T-helper 1 cell treated with Interleukin-12 subunit alpha and Interleukin-12 subunit beta and Interleukin-4 antibody, amounts not matched to agents 30 ng/mL and 1 ng/mL, for 36 hours (primary cell): ENCODE data around the gene PSMD14. TPM values are rescaled to one million over a fixed set of nuclear protein-coding genes. Genes with fewer than 3 reads are reported as not detected.

Source experiments
- intact Hi-C: fragments of 100-400 bp; cut with micrococcal nuclease; formaldehyde crosslinking; loops from one replicate; pipeline ENCODE4 v1.15.1; 2024
- total RNA-seq: library from RNA; stranded (reverse); gene quantifications from 2 replicates; pipeline ENCODE4 v1.2.3, GENCODE V29; 2022

Gene PSMD14
- total RNA-seq, 1 donor from 2014 or later, result 80.7 TPM

DNA sequence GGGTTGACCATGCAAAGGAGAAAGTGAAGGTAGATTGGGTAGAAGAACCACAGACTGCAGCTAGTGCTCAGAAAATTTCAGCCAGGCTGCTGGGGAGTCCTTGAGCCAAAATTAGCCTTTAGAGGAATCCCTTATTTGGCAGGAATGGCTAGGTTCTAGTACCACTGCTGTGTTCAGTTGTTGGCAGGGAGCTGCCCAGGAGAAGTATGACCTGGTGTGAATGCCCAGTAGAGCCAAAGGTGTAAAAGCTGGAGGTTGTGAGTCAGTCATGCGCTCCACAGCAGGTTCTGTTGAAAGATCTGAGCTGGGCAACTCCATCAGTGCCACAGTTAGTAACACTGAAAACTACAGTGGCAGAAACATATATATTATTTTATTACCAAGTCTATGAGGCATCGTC, 71.5 kb downstream of the PSMD14 start:
- intact Hi-C loops, result loop anchor here (5.0 to 10.0 kb wide), 5 partner anchors 33 to 1665 kb away; partner anchors contain the start of genes IFIH1, MARCHF7 and TANK

DNA sequence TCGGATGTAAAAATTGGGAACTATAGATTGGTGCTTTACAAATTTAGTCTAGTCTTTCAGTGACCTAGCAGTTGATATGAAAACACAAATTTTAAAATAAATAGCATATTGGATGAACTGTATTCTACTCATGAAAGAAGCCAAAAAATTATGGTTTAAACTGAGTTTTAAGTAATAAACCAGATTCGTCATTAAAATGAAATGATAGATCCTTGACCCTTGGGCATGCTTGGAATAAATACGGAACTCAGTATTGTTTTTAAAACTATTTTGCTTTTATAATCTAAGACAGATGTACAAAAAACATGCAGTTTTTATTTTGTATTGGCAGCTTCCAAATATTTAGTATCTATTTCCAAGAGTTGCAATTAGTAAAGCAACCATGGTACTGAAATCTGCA, 73.3 kb downstream of the PSMD14 start:
- intact Hi-C loops, result loop anchor here (10.0 kb wide), 4 partner anchors 217 to 1667 kb away; partner anchors contain the start of genes IFIH1, MARCHF7 and TANK

DNA sequence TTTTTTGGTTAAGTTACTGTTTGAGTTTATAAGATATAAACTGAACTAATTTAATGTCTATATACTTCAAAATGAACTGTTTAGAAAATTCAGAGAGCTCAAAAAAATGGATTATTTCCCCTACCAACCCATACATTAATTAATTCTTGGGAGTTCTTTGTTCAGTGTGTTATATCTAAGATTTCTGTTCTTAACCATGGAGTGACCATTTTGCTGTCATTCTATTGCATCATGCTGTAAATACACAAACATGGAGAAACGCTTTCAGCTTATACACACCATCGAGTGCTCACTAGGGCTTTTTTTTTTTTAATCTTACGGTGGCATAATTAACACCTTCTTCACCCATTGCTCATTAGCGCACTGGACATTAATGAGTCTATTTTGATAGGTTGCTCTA, 74.5 kb downstream of the PSMD14 start:
- intact Hi-C loops, result loop anchor here (10.0 kb wide), 4 partner anchors 218 to 1668 kb away; partner anchors contain the start of genes IFIH1, MARCHF7 and TANK

- intact Hi-C loops, result loop anchor here (1.0 to 10.0 kb wide), 7 partner anchors 77 to 1670 kb away; partner anchors contain the start of genes IFIH1, MARCHF7, PSMD14 and TANK
Measured at GRCh38 chr2:161384864-161385263, 76.6 kb downstream of the PSMD14 start.

DNA sequence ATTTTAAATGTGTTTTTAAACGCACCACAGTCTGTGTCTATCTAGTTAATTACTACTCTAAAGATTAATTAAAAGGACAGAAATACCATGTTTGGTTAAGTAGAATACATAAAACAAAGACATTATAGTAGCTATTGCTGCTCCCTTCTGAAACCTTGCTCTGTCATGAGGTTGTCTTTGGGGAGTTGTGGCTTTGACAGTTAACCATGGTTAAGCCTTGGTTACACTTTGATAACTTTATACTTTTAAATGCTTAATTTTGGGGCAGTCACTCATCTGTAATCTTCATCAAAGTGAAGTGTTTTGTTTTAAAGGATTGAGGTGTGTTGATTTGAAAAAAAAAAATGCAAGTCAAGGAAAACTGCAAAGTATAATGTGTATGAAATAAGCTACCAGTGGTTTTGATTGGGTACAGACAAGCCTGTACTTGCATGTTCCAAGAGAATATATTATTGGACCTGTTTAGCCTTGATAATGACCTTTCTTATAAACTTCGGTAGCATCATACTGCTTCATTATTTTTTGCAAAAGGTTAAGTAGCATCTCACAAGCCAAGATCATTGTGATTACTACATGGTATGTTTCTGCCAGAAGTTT, 78.1 kb downstream of the PSMD14 start:
- intact Hi-C loops, result loop anchor here (5.0 to 10.0 kb wide), 5 partner anchors 222 to 1672 kb away; partner anchors contain the start of genes IFIH1, MARCHF7 and TANK

- intact Hi-C loops, result loop anchor here (5.0 to 10.0 kb wide), 5 partner anchors 223 to 1673 kb away; partner anchors contain the start of genes IFIH1, MARCHF7 and TANK
Measured at GRCh38 chr2:161388146-161388779, 80.0 kb downstream of the PSMD14 start.

GRCh38 chr2:161391737-161392506, 83.7 kb downstream of the PSMD14 start:
- intact Hi-C loops, result no loop called here

DNA sequence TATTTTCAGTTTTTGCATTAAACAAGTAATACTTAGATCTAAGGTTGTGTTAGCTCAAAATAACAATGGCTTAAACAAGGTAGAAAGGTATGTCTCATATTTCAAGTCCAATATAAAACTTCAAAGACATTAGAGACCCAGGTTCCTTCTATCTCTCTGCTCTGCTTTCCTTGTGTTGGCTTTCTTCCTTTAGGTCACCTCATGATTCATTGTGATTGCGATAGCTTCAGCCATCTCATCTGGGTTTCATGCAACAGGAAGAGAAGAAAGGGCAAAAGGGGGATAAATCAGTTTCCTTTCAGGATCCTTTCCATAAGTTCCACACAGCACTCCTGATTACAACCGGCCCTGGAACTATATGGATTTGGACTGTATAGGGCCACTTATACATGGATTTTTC, 91.9 kb downstream of the PSMD14 start:
- intact Hi-C loops, result no loop called here

GRCh38 chr2:161402297-161402696, 94.1 kb downstream of the PSMD14 start:
- intact Hi-C loops, result no loop called here

- intact Hi-C loops, result no loop called here
Measured at GRCh38 chr2:161406316-161406715, 98.1 kb downstream of the PSMD14 start.

- intact Hi-C loops, result no loop called here
Measured at GRCh38 chr2:161407597-161407996, 99.4 kb downstream of the PSMD14 start.

GRCh38 chr2:161409308-161409907, 101.2 kb downstream of the PSMD14 start:
- intact Hi-C loops, result no loop called here

- intact Hi-C loops, result loop anchor here (5.0 kb wide), 1 partner anchor 35 kb away; no protein-coding TSS in a partner anchor
Measured at GRCh38 chr2:161412346-161412745, 104.1 kb downstream of the PSMD14 start.

- intact Hi-C loops, result loop anchor here (2.0 to 5.0 kb wide), 3 partner anchors 37 to 172 kb away; partner anchors contain the start of gene PSMD14
Measured at GRCh38 chr2:161414042-161415033, 106.1 kb downstream of the PSMD14 start.

GRCh38 chr2:161415034-161415986, 107.1 kb downstream of the PSMD14 start:
- intact Hi-C loops, result loop anchor here (2.0 to 5.0 kb wide), 2 partner anchors 107 to 173 kb away; partner anchors contain the start of gene PSMD14

- intact Hi-C loops, result loop anchor here (1.0 to 5.0 kb wide), 3 partner anchors 9 to 174 kb away; partner anchors contain the start of gene PSMD14
Measured at GRCh38 chr2:161415987-161416707, 107.9 kb downstream of the PSMD14 start, which contains the start of gene TBR1. TBR1 (plus strand) TSS chr2:161416297; CDS start chr2:161416411, 114 bp downstream.

GRCh38 chr2:161416708-161417437, 108.6 kb downstream of the PSMD14 start:
- intact Hi-C loops, result loop anchor here (1.0 to 5.0 kb wide), 2 partner anchors 8 to 175 kb away; no protein-coding TSS in a partner anchor
